ENCODE measurements around the gene SLC44A1. TPM values are rescaled to one million over a fixed set of nuclear protein-coding genes. Genes with fewer than 3 reads are reported as not detected.
A peak's percentile ranks its signal among the peaks of the same experiment; 100 is the strongest.

SLC44A1 gene
- polyA plus RNA-seq, 2 of the 4 experiments (the other 2 are of a cell fraction) = 19.6 to 27.2 TPM

DNA sequence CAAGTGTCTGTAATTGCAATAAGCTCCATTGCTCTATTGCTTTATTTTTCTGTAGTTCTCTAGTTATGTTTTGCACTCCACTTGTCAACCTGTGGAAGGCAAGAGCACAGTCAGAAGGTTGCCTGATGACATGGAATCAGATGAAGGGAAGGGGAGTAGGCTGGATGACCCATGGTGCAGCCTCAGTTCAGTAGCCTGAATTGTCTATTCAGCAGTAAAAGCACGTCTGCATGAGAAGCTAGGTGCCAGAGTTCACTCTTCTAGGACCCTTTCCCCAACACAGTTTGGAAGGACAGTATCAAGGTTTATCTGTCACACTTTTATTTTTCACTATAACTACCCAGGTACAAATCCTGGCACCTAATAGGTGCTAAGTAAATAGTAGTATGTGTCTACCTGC lies 39.3 kb downstream of the SLC44A1 start:
- ChIA-PET POLR2A (no interaction called here), CTCF (no interaction called here)
- WGBS (ENCODE audit: missing lambda C conversion rate) = 86% methylated on average over 1 of the region's 1 CpG
- Histone ChIP-seq H3K27ac (no peak overlapping the region), H3K9me3 (no peaks in the 10 kb centered on the region), H3K4me3 (no peak overlapping the region), H3K4me1 (peaks cover 23% of the 10 kb centered on the region), H3K4me2 (no peak overlapping the region)
- FAIRE-seq (no peak), ATAC-seq (no peak), DNase-seq (ENCODE audit: low read depth in 1 of 2, low spot score in 1 of 2) (no peak)
- TF ChIP-seq MYC (IDR thresholded peaks at IDR 0.05; ENCODE audit: borderline replicate concordance, low read length) (no peak), GATA3 (IDR thresholded peaks at IDR 0.05; ENCODE audit: borderline replicate concordance) (no peak), EP300 (IDR thresholded peaks at IDR 0.05) (no peak), POLR2A (IDR thresholded peaks at IDR 0.05; ENCODE audit: low read length) (no peak), MAFK (IDR thresholded peaks at IDR 0.05; ENCODE audit: partially characterized antibody) (peak; percentile 78), REST (IDR thresholded peaks at IDR 0.05) (no peak)
- TF ChIP-seq, protein P1, sequence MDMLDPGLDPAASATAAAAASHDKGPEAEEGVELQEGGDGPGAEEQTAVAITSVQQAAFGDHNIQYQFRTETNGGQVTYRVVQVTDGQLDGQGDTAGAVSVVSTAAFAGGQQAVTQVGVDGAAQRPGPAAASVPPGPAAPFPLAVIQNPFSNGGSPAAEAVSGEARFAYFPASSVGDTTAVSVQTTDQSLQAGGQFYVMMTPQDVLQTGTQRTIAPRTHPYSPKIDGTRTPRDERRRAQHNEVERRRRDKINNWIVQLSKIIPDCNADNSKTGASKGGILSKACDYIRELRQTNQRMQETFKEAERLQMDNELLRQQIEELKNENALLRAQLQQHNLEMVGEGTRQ (IDR thresholded peaks at IDR 0.05) = no peak

- CTCF ChIA-PET = no interaction called here
- WGBS (ENCODE audit: missing lambda C conversion rate) = 91% methylated on average over 2 of the region's 2 CpGs
Observed at GRCh38 chr9:105284463-105284862, 40.0 kb downstream of the SLC44A1 start.

GRCh38 chr9:105286098-105286497 lies 41.6 kb downstream of the SLC44A1 start:
- 90% methylated on average over 4 of the region's 4 CpGs for WGBS (ENCODE audit: missing lambda C conversion rate)
- no peak overlapping the region for H3K4me3 ChIP-seq
- no peak overlapping the region for H3K4me2 ChIP-seq
- ChIA-PET CTCF (no interaction called here), POLR2A (no interaction called here)
- ATAC-seq (no peak), FAIRE-seq (no peak), DNase-seq (ENCODE audit: low read depth in 1 of 2, low spot score in 1 of 2) (no peak)
- TF ChIP-seq NFE2L2 (conservative IDR thresholded peaks at IDR 0.05; ENCODE audit: low read length) = no peak
- TF ChIP-seq FOSL2 (IDR thresholded peaks at IDR 0.05) = no peak
- TF ChIP-seq FOSL2 (CRISPR knock-in tag; IDR thresholded peaks at IDR 0.05) = no peak
- no peak for TF ChIP-seq SREBF2 (IDR thresholded peaks at IDR 0.05)
- no peak for TF ChIP-seq EHF (CRISPR knock-in tag; IDR thresholded peaks at IDR 0.05)
- TF ChIP-seq NPAS2 (CRISPR knock-in tag; IDR thresholded peaks at IDR 0.05; ENCODE audit: borderline replicate concordance) = no peak
- TF ChIP-seq RARB (CRISPR knock-in tag; IDR thresholded peaks at IDR 0.05) = no peak
- no peak overlapping the region for H3K27ac ChIP-seq
- peaks cover 28% of the 10 kb centered on the region for H3K4me1 ChIP-seq
- no peaks in the 10 kb centered on the region for H3K9me3 ChIP-seq

More at GRCh38 chr9:105284463-105284862, 40.0 kb downstream of the SLC44A1 start:
- ATAC-seq (no peak), FAIRE-seq (no peak), DNase-seq (ENCODE audit: low read depth in 1 of 2, low spot score in 1 of 2) (no peak)
- TF ChIP-seq CHD2 (IDR thresholded peaks at IDR 0.05; ENCODE audit: low read length, partially characterized antibody) = no peak
- no peak for TF ChIP-seq NR3C1 (IDR thresholded peaks at IDR 0.05)
- TF ChIP-seq ZSCAN20 (CRISPR knock-in tag; IDR thresholded peaks at IDR 0.05) = no peak
- no peak for TF ChIP-seq CEBPB (IDR thresholded peaks at IDR 0.05)
- TF ChIP-seq HES2 (IDR thresholded peaks at IDR 0.05) = no peak
- H3K9me3 ChIP-seq = no peaks in the 10 kb centered on the region
- POLR2A ChIA-PET = no interaction called here
- no peak overlapping the region for H3K4me3 ChIP-seq
- H3K4me1 ChIP-seq = peaks cover 23% of the 10 kb centered on the region
- H3K27ac ChIP-seq = no peak overlapping the region
- no peak overlapping the region for H3K4me2 ChIP-seq

- H3K4me1 ChIP-seq = peaks cover 26% of the 10 kb centered on the region
- H3K4me2 ChIP-seq = no peak overlapping the region
- ChIA-PET POLR2A (no interaction called here), CTCF (no interaction called here)
- no peak overlapping the region for H3K4me3 ChIP-seq
- DNase-seq (ENCODE audit: low read depth in 1 of 2, low spot score in 1 of 2) (no peak), ATAC-seq (no peak), FAIRE-seq (no peak)
- H3K9me3 ChIP-seq = no peaks in the 10 kb centered on the region
- WGBS (ENCODE audit: missing lambda C conversion rate) = 94% methylated on average over 3 of the region's 3 CpGs
- H3K27ac ChIP-seq = no peak overlapping the region
- TF ChIP-seq HOXA7 (CRISPR knock-in tag; IDR thresholded peaks at IDR 0.05) = no peak
- TF ChIP-seq NPAS2 (CRISPR knock-in tag; IDR thresholded peaks at IDR 0.05; ENCODE audit: borderline replicate concordance) = no peak
- no peak for TF ChIP-seq POLR2A (IDR thresholded peaks at IDR 0.05; ENCODE audit: low read length)
- TF ChIP-seq FOSB (CRISPR knock-in tag; IDR thresholded peaks at IDR 0.05) = no peak
- TF ChIP-seq, protein P2, sequence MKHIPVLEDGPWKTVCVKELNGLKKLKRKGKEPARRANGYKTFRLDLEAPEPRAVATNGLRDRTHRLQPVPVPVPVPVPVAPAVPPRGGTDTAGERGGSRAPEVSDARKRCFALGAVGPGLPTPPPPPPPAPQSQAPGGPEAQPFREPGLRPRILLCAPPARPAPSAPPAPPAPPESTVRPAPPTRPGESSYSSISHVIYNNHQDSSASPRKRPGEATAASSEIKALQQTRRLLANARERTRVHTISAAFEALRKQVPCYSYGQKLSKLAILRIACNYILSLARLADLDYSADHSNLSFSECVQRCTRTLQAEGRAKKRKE (CRISPR knock-in tag; IDR thresholded peaks at IDR 0.05; ENCODE audit: low read depth) = no peak
- no peak for TF ChIP-seq POLR2AphosphoS2 (conservative IDR thresholded peaks at IDR 0.05; ENCODE audit: low read length)
- TF ChIP-seq RARB (CRISPR knock-in tag; IDR thresholded peaks at IDR 0.05) = no peak
- TF ChIP-seq NFE2L2 (conservative IDR thresholded peaks at IDR 0.05; ENCODE audit: low read length) = no peak
- no peak for TF ChIP-seq HMGXB4 (CRISPR knock-in tag; IDR thresholded peaks at IDR 0.05; ENCODE audit: borderline replicate concordance)
- TF ChIP-seq MAZ (IDR thresholded peaks at IDR 0.05; ENCODE audit: borderline replicate concordance, low read depth, low read length) = no peak
Observed at GRCh38 chr9:105289305-105289704, 44.9 kb downstream of the SLC44A1 start.
